GM12872 (cell line): Measurements from ENCODE around the gene FKBP1A.

Experiments used
- TF ChIP-seq, protein P1 (sequence below): IDR thresholded peaks from 3 replicates; pipeline ENCODE4 v1.5.1; 2011; ENCODE audit warnings: low read depth, mild to moderate bottlenecking, low read length, moderate library complexity; ENCODE audit not compliant: insufficient read depth

The FKBP1A gene

DNA sequence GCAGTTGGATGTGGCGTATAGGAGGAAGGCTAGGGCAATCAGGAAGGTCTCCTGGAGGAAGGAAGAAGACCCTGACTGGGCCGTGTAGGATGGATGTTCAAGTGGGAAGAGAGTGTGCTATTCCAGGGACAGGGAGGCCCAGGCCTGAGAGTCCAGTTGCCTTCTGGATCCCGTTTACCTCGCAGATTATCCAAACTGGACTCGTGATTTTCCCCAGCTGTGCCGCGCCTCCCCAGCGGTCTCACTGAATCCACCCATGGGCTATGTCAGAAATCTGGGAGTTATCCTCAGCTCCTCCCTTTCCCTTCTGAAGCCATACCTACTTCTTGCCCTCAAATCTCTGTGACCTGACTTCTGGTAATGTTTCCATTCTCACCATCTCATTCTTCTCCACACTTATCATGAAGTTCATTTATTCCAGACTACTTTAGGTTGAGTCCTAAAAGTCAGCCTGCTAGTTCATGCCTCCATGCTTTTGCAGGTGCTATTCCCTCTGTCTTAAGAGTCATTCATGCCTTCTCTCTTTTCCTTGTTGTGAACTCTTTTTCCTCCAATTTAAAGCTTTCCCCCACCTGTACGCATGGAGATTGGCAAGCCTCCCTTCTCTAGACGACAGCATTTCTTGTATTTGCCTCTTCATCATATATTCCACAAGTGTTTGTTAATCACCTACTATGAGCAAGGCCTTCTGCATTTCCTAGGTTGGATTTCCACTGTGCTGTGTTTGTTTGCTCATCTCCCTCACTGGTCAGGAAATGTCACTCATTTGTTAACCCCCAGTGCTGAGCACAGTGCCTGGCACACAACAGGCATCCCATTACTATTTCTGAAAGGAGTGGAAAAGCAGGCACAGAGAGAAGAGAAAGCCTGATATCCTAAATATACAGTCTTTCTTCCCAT lies 66.6 kb downstream of the FKBP1A start:
- TF ChIP-seq, protein P1, sequence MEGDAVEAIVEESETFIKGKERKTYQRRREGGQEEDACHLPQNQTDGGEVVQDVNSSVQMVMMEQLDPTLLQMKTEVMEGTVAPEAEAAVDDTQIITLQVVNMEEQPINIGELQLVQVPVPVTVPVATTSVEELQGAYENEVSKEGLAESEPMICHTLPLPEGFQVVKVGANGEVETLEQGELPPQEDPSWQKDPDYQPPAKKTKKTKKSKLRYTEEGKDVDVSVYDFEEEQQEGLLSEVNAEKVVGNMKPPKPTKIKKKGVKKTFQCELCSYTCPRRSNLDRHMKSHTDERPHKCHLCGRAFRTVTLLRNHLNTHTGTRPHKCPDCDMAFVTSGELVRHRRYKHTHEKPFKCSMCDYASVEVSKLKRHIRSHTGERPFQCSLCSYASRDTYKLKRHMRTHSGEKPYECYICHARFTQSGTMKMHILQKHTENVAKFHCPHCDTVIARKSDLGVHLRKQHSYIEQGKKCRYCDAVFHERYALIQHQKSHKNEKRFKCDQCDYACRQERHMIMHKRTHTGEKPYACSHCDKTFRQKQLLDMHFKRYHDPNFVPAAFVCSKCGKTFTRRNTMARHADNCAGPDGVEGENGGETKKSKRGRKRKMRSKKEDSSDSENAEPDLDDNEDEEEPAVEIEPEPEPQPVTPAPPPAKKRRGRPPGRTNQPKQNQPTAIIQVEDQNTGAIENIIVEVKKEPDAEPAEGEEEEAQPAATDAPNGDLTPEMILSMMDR, result no peak

- TF ChIP-seq, protein P1, result no peak
These were observed 67.5 kb downstream of the FKBP1A start for GRCh38 chr20:1325173-1326030.

GRCh38 chr20:1324598-1325172 lies 68.2 kb downstream of the FKBP1A start:
- TF ChIP-seq, protein P1, result no peak

DNA sequence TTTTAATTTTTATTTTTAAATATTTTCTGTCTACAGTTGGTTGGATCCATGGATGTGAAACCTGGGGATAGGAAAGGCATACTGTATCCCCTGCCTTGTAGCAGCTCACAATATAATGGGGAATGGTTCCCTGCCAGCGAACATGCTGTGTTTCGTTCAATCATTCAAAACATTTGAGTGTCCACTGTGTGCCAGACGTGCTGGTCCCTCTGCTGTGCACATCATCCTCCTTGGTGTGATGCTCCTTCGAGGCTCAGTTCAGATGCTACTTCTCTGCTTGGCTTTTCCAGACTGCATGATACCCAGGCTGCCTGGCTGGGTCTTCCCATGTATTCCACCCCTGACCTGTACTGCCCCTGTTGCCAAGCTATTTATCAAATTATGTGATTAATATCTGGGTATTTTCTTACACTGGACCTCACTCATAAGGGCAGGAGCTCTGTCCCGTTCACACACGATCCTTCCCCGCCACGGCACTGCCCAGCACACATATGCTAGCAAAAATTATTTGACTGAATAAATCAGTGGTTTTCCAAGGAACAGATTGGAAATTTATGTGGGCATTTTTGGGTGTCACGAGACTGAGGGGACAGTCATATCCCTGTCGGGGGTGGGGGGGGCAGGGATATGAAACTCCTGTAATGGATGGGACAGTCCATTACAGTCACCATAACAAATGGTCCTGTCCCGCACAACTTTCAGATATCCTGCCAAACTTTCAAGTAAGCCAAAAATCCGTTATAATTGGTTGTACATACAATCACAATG lies 68.8 kb downstream of the FKBP1A start:
- TF ChIP-seq, protein P1, result no peak

GRCh38 chr20:1323256-1323655 lies 69.6 kb downstream of the FKBP1A start:
- TF ChIP-seq, protein P1, result no peak

- TF ChIP-seq, protein P1, result no peak
These were observed 70.2 kb downstream of the FKBP1A start for GRCh38 chr20:1322511-1323245.
